Naive B cell (primary cell): ENCODE data around the gene HNRNPM. TPM values are rescaled to one million over a fixed set of nuclear protein-coding genes. Genes with fewer than 3 reads are reported as not detected.
A peak's percentile ranks its signal among the peaks of the same experiment; 100 is the strongest.
"Not testable (repeated sequence)": the region's sequence is repeated elsewhere in the genome, so short reads cannot be mapped to it uniquely, and the experiment has no call there.

Source experiments
- ATAC-seq, 2 donors: fragments of 150-1000 bp; cut with Tn5 transposase; 2 replicates each; pipeline ENCODE4 v1.10.0; 2021; ENCODE audit warnings: low read depth in 2 of 2, mild to moderate bottlenecking in 2 of 2, moderate library complexity in 2 of 2
- DNase-seq: peaks from one replicate; pipeline ENCODE4 v3.0.0; 2022
- H3K27ac Mint-ChIP-seq, 6 donors: one replicate each; pipeline ENCODE4 v1.8.0; 2020 to 2022; ENCODE audit warnings: mild to moderate bottlenecking in 6 of 6, mixed read lengths in 6 of 6, moderate library complexity in 5 of 6, inconsistent platforms in 2 of 6
- H3K27me3 Mint-ChIP-seq, 3 donors: one replicate each; pipeline ENCODE4 v1.8.0; 2021 to 2022; ENCODE audit warnings: mixed read lengths in 3 of 3, mild to moderate bottlenecking in 1 of 3
- H3K36me3 Mint-ChIP-seq, 2 donors: one replicate each; pipeline ENCODE4 v1.8.0; 2020 to 2022; ENCODE audit warnings: mixed read lengths in 2 of 2, inconsistent platforms in 1 of 2, mild to moderate bottlenecking in 1 of 2
- H3K4me1 Mint-ChIP-seq, 3 donors: one replicate each; pipeline ENCODE4 v1.8.0; 2020 to 2022; ENCODE audit warnings: mixed read lengths in 3 of 3, inconsistent platforms in 1 of 3, mild to moderate bottlenecking in 1 of 3, moderate library complexity in 1 of 3
- H3K4me3 Mint-ChIP-seq, 8 donors: one replicate each; pipeline ENCODE4 v1.8.0; 2020 to 2022; ENCODE audit warnings: mild to moderate bottlenecking in 8 of 8, mixed read lengths in 8 of 8, moderate library complexity in 8 of 8, inconsistent platforms in 2 of 8
- H3K9me3 Mint-ChIP-seq, 7 donors: one replicate each; pipeline ENCODE4 v1.8.0; 2020 to 2022; ENCODE audit warnings: mixed read lengths in 7 of 7, mild to moderate bottlenecking in 5 of 7, inconsistent platforms in 2 of 7, moderate library complexity in 1 of 7
- polyA plus RNA-seq, 6 donors: library from polyadenylated mRNA; unstranded; fragments of 300-500 nt; fragmentation: Illumina TruSeq; gene quantifications; one replicate each; pipeline ENCODE4 v1.2.3, GENCODE V29; 2021; ENCODE audit warnings: low read depth in 6 of 6

The HNRNPM gene
- polyA plus RNA-seq, 6 donors from 2014 or later, result 185 to 283 (median 210) TPM

DNA sequence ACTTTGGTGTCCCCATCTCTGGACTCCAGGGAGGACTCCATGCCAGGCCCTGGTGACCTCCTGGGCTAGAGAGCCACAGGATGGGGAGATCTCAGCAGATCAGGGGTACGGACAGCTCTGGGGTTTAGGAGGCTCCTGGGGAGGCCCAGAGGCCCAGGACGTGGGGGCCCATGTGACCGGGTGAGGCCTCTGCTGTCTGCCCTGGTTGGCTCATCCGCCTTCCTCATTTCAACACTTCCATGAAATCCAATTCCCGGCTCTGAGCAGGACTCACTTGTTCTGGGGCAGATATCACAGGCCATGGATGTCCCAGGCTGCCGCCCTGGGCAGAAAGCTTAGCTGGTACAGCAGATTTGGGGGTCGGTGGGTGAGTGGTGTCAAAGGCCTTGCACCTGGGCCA lies 58.7 kb downstream of the HNRNPM start:
- DNase-seq (no peak), ATAC-seq (no peak)
- Mint-ChIP-seq H3K36me3 (no peaks in the 10 kb centered on the region), H3K4me1 (peaks cover 17 to 19% (median 18%) of the 10 kb centered on the region in 3 donors), H3K27ac (peak overlapping the region in 1 of 6 donors; percentile 10), H3K4me3 (peak overlapping the region in 2 of 8 donors; percentile 32 to 56), H3K27me3 (peaks cover 0 to 13% (median 8%) of the 10 kb centered on the region in 3 donors), H3K9me3 (no peaks in the 10 kb centered on the region)

DNA sequence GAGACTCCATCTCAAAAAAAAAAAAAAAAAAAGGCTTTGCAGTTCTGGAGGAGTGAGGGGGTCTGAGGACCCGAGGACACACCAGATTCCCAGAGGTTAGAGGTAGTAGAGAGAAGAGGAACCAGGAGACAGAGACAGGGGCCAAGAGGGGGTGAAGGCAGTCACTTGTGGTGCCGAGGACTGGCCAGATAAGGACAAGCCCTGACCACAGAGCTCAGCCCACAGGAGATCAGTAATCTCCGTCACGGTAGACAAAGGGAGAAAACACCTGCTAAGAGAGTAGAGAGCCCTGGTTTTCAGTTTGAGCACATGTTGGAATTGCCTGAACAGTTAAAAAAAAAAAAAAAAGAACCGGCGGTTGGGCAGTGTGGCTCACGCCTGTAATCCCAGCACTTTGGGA lies 59.4 kb downstream of the HNRNPM start:
- ATAC-seq (no peak), DNase-seq (no peak)
- H3K9me3 Mint-ChIP-seq, result no peaks in the 10 kb centered on the region
- peaks cover 0 to 13% (median 8%) of the 10 kb centered on the region in 3 donors for H3K27me3 Mint-ChIP-seq
- peaks cover 17 to 20% (median 19%) of the 10 kb centered on the region in 3 donors for H3K4me1 Mint-ChIP-seq
- no peaks in the 10 kb centered on the region for H3K36me3 Mint-ChIP-seq
- H3K27ac Mint-ChIP-seq, result peak overlapping the region in 1 of 6 donors; percentile 65
- H3K4me3 Mint-ChIP-seq, result peak overlapping the region; percentile 21 to 64 (median 40)

DNA sequence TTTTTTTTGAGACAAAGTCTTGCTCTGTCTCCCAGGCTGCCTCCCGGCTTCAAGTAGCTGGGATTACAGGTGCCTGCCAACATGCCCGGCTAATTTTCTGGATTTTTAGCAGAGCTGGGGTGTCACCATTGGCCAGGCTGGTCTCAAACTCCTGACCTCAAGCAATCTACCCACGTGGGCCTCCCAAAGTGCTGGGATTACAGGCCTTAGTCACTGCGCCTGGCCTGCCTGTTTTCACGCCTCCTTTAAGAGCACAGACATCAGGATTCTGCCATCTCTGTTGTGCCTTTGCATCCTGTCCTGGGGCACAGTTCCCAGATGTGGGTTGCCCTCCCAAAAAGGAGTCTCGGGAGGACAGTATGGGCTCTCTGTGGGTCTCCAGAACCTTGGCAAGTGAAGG lies 60.1 kb downstream of the HNRNPM start:
- ATAC-seq, result no peak
- Mint-ChIP-seq H3K4me1 (peaks cover 17 to 20% (median 17%) of the 10 kb centered on the region in 3 donors), H3K27ac (no peak overlapping the region), H3K4me3 (peak overlapping the region in 7 of 8 donors; percentile 20 to 96 (median 74)), H3K36me3 (no peaks in the 10 kb centered on the region), H3K27me3 (peaks cover 0 to 13% (median 8%) of the 10 kb centered on the region in 3 donors), H3K9me3 (no peaks in the 10 kb centered on the region)
- DNase-seq, result no peak

DNA sequence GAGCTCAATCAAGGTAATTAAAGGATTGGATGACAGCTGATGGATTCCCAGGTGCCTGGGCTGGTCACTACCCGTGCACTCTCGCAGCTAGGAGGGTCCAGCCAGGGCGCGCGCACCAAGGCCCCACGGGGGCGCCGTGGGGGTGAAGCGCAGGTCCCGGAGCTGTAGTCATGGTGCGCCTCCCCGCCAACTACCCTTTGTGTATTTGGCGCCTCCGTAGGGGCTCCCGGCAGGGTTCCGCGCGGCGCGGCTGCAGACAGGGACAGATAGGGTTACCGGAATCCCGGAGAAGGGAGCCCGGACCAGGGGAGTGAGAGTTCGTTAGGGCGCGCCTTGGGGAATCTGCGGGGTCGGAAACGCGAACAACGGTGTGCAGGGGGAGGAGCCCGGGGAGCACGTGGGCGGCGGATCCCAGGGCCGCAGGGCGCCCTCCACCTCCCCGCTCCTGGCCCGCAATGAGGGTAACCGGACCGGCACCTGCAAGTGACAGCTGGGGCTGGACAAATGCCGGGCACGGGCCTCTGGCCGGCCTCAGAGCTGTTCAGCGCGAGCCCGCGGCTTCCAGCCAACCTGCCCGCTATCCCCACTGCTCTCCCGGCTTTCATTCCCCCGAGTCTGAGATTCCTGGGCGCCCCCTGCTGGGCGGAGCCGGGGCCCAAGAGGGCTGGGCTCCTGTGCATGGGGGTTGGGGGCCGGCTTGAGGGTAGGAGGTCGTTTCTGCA lies 61.1 kb downstream of the HNRNPM start:
- ATAC-seq (peak; percentile 76 to 77), DNase-seq (peak; percentile 66)
- H3K27ac Mint-ChIP-seq, result peak overlapping the region in 2 of 6 donors; percentile 76 to 92

GRCh38 chr19:8506402-8506957 lies 61.7 kb downstream of the HNRNPM start:
- Mint-ChIP-seq H3K4me1 (peaks cover 12 to 20% (median 17%) of the 10 kb centered on the region in 3 donors), H3K27me3 (peaks cover 0 to 10% (median 8%) of the 10 kb centered on the region in 3 donors), H3K36me3 (no peaks in the 10 kb centered on the region), H3K9me3 (no peaks in the 10 kb centered on the region), H3K27ac (peak overlapping the region in 1 of 6 donors; percentile 76), H3K4me3 (peak overlapping the region; percentile 85 to 96 (median 94))
- DNase-seq (no peak), ATAC-seq (no peak)

More for the DNA sequence above, 61.1 kb downstream of the HNRNPM start:
- H3K27me3 Mint-ChIP-seq, result peaks cover 0 to 13% (median 8%) of the 10 kb centered on the region in 3 donors
- peak overlapping the region; percentile 85 to 96 (median 94) for H3K4me3 Mint-ChIP-seq
- no peaks in the 10 kb centered on the region for H3K36me3 Mint-ChIP-seq
- no peaks in the 10 kb centered on the region for H3K9me3 Mint-ChIP-seq
- peaks cover 12 to 20% (median 17%) of the 10 kb centered on the region in 3 donors for H3K4me1 Mint-ChIP-seq

- Mint-ChIP-seq H3K4me3 (no peak overlapping the region), H3K9me3 (no peaks in the 10 kb centered on the region), H3K36me3 (no peaks in the 10 kb centered on the region), H3K27me3 (no peaks in the 10 kb centered on the region), H3K4me1 (peaks cover 15 to 37% (median 31%) of the 10 kb centered on the region in 3 donors), H3K27ac (no peak overlapping the region)
- DNase-seq (no peak), ATAC-seq (no peak)
Measured at GRCh38 chr19:8510589-8511115, 65.9 kb downstream of the HNRNPM start.

GRCh38 chr19:8511573-8512101 lies 66.9 kb downstream of the HNRNPM start:
- Mint-ChIP-seq H3K27me3 (no peaks in the 10 kb centered on the region), H3K27ac (no peak overlapping the region), H3K36me3 (no peaks in the 10 kb centered on the region), H3K9me3 (no peaks in the 10 kb centered on the region), H3K4me3 (peak overlapping the region in 1 of 8 donors; percentile 52), H3K4me1 (peaks cover 8 to 34% (median 22%) of the 10 kb centered on the region in 3 donors)
- no peak for DNase-seq
- no peak for ATAC-seq

- Mint-ChIP-seq H3K36me3 (no peaks in the 10 kb centered on the region), H3K27ac (peak overlapping the region in 2 of 6 donors; percentile 12 to 28), H3K4me1 (peaks cover 10 to 37% (median 22%) of the 10 kb centered on the region in 3 donors), H3K4me3 (peak overlapping the region in 6 of 8 donors; percentile 18 to 98 (median 70)), H3K9me3 (no peaks in the 10 kb centered on the region), H3K27me3 (no peaks in the 10 kb centered on the region)
- DNase-seq (no peak), ATAC-seq (no peak)
Measured at GRCh38 chr19:8512115-8512967, 67.6 kb downstream of the HNRNPM start.

DNA sequence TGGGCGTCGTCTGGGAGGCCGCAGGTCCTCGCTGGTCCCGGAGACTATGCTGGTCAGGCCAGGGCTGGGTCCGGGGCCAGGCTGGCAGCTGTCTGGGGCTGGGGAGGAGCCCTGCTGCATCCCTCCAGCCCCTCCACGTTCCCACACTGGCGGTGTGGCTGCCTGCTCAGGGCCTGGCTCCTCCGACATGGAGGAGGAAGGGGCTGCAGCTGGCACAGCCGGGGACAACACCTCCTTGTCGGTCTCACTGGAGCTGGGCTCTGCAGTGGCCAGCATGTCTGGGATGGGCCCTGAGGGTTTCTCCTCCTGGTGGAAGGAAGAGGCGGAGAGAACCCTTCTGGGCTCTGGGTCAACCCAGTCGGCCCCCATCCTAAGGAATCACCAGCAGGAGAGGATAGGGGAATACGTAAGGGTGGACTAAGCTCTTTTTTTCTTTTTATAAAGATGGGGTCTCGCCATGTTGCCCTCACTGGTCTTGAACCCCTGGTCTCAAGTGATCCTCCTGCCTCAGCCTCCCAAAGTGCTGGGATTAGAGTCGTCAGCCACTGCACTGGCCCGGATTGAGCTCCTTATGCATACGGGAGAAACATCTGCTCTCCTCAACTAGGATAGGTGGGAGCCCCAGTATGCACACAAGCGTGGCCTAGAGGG lies 68.4 kb downstream of the HNRNPM start:
- H3K36me3 Mint-ChIP-seq, result no peaks in the 10 kb centered on the region

GRCh38 chr19:8513687-8514504 lies 69.1 kb downstream of the HNRNPM start, which contains the start of gene ZNF414:
Gene ZNF414, minus strand, starts transcription at chr19:8514167. Its CDS starts 121 bp downstream, at chr19:8514046.
- DNase-seq, result peak; percentile 98
- ATAC-seq, result peak; percentile 91
- Mint-ChIP-seq H3K4me1 (peaks cover 21 to 36% (median 31%) of the 10 kb centered on the region in 3 donors), H3K4me3 (peak within 1 kb of the TSS; percentile 88 to 98 (median 96)), H3K9me3 (no peaks in the 10 kb centered on the region), H3K27ac (peak within 1 kb of the TSS; percentile 96 to 100 (median 98)), H3K27me3 (no peaks in the 10 kb centered on the region), H3K36me3 (no peaks in the 10 kb centered on the region)

More for the DNA sequence above, 68.4 kb downstream of the HNRNPM start:
- Mint-ChIP-seq H3K9me3 (no peaks in the 10 kb centered on the region), H3K27me3 (no peaks in the 10 kb centered on the region), H3K4me1 (peaks cover 17 to 36% (median 31%) of the 10 kb centered on the region in 3 donors), H3K4me3 (peak overlapping the region; percentile 88 to 98 (median 96)), H3K27ac (peak overlapping the region; percentile 96 to 100 (median 98))
- ATAC-seq (no peak), DNase-seq (no peak)

DNA sequence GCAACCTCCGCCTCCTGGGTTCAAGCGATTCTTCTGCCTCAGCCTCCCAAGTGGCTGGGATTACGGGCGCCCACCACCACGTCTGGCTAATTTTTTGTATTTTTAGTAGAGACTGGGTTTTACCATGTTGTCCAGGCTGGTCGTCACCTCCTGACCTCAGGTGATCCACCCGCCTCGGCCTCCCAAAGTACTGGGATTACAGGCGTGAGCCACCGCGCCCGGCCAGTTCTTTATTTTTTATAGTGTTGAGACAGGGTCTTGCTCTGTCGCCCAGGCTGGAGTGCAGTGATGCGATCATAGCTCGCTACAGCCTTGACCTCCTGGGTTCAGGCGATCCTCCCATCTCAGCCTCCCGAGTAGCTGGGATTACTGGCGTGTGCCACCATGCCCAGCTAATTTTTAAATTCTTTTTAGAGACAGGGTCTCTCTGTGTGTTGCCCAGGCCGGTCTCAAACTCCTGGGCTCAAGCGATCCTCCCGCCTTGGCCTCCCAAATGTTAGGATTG lies 69.8 kb downstream of the HNRNPM start:
- peak overlapping the region; percentile 88 to 98 (median 96) for H3K4me3 Mint-ChIP-seq
- not testable (repeated sequence) for H3K27me3 Mint-ChIP-seq, H3K9me3 Mint-ChIP-seq, H3K36me3 Mint-ChIP-seq, ATAC-seq, DNase-seq
- H3K4me1 Mint-ChIP-seq, result peaks cover 21 to 36% (median 31%) of the 10 kb centered on the region in 3 donors
- peak overlapping the region; percentile 33 to 100 (median 96) for H3K27ac Mint-ChIP-seq
